Chondrocyte (in vitro differentiated cells): ENCODE measurements around the gene TTC9B. TPM values are rescaled to one million over a fixed set of nuclear protein-coding genes. Genes with fewer than 3 reads are reported as not detected.

Experiments
- DNase-seq: peaks from one replicate; pipeline ENCODE4 v3.0.0; 2021; ENCODE audit warnings: mixed read lengths, low spot score
- H3K27ac Mint-ChIP-seq: one replicate; pipeline ENCODE4 v1.8.0; 2021; ENCODE audit warnings: mild to moderate bottlenecking, moderate library complexity, mixed read lengths; ENCODE audit not compliant: unreplicated experiment
- H3K27me3 Mint-ChIP-seq: 2 replicates; pipeline ENCODE4 v1.8.0; 2021; ENCODE audit warnings: low read depth, mixed read lengths
- H3K36me3 Mint-ChIP-seq: 2 replicates; pipeline ENCODE4 v1.8.0; 2021; ENCODE audit warnings: low read depth, mixed read lengths
- H3K4me1 Mint-ChIP-seq: 2 replicates; pipeline ENCODE4 v1.8.0; 2021; ENCODE audit warnings: low read depth, mild to moderate bottlenecking, mixed read lengths
- H3K4me3 Mint-ChIP-seq: one replicate; pipeline ENCODE4 v1.8.0; 2021; ENCODE audit warnings: mild to moderate bottlenecking, moderate library complexity, mixed read lengths; ENCODE audit not compliant: unreplicated experiment
- H3K9me3 Mint-ChIP-seq: 2 replicates; pipeline ENCODE4 v1.8.0; 2021; ENCODE audit warnings: low read depth, mixed read lengths
- total RNA-seq: library from RNA; stranded (reverse); gene quantifications from 3 replicates; pipeline ENCODE4 v1.2.1, GENCODE V29; 2021
- TF ChIP-seq, protein P1 (sequence below): fragments of 200-600 bp; sonication (generic); IDR thresholded peaks from 2 replicates; pipeline ENCODE4 v1.5.0; 2021; ENCODE audit warnings: antibody characterized with exemption, mild to moderate bottlenecking, moderate library complexity

TTC9B gene
- total RNA-seq, 1 donor from 2014 or later, result not detected

DNA sequence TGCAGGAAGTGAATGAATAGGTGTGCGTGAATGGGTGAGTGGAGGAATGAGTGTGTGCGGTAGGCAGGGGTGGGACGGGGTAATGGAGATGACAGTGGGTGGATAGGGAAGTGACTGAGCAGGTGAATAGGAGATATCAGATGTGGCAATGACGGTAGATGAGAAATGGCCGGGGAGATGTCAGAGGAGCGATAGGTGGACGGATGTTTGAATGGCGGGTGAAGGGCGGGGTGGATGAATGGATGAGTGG is 1.5 kb downstream of the TTC9B start:
- TF ChIP-seq, protein P1, sequence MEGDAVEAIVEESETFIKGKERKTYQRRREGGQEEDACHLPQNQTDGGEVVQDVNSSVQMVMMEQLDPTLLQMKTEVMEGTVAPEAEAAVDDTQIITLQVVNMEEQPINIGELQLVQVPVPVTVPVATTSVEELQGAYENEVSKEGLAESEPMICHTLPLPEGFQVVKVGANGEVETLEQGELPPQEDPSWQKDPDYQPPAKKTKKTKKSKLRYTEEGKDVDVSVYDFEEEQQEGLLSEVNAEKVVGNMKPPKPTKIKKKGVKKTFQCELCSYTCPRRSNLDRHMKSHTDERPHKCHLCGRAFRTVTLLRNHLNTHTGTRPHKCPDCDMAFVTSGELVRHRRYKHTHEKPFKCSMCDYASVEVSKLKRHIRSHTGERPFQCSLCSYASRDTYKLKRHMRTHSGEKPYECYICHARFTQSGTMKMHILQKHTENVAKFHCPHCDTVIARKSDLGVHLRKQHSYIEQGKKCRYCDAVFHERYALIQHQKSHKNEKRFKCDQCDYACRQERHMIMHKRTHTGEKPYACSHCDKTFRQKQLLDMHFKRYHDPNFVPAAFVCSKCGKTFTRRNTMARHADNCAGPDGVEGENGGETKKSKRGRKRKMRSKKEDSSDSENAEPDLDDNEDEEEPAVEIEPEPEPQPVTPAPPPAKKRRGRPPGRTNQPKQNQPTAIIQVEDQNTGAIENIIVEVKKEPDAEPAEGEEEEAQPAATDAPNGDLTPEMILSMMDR, result no peak
- Mint-ChIP-seq H3K4me3 (no peak overlapping the region), H3K27me3 (peaks cover 19% of the 10 kb centered on the region), H3K27ac (no peak overlapping the region), H3K4me1 (peaks cover 13% of the 10 kb centered on the region), H3K9me3 (no peaks in the 10 kb centered on the region), H3K36me3 (peaks cover 5% of the 10 kb centered on the region)
- no peak for DNase-seq

DNA sequence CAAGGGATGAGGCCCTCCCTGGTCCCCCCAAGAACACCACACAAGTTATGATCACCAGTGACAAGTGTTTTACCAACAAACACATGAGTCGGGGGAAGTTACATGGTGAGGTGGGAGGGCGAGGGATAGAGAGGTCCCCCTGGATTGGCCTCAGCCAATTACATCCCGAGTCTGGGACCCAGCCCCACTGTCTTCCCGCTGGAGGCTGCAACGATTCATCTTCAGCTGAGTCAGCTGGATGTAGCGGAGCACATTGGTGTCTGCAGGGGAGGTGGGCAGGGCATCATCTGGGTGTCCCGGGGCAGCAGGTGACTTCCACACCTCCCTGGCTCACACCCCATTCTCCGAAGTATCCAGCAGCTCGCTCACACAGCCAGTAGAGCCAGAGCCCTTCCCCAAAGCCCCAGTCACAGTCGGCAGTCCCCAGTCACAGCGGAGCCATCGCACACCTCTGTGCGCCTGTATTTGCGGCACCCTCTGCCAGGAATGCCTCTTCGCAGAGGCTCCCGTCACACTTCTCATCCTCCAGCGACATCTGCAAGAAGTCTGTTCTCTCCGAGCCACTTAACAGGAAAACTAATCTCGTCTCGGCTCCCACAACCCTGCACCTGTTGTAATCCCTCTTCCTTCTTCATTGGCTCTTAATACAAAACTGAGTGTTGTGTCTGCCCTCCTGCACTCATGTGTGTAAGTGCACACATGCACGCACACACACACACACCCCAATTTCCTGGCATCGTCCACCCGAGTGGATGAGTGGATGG is 2.0 kb downstream of the TTC9B start:
- H3K27ac Mint-ChIP-seq, result no peak overlapping the region
- TF ChIP-seq, protein P1, result no peak
- no peaks in the 10 kb centered on the region for H3K9me3 Mint-ChIP-seq
- H3K36me3 Mint-ChIP-seq, result peaks cover 7% of the 10 kb centered on the region
- DNase-seq, result no peak
- H3K4me3 Mint-ChIP-seq, result no peak overlapping the region
- H3K27me3 Mint-ChIP-seq, result peaks cover 19% of the 10 kb centered on the region
- peaks cover 13% of the 10 kb centered on the region for H3K4me1 Mint-ChIP-seq

DNA sequence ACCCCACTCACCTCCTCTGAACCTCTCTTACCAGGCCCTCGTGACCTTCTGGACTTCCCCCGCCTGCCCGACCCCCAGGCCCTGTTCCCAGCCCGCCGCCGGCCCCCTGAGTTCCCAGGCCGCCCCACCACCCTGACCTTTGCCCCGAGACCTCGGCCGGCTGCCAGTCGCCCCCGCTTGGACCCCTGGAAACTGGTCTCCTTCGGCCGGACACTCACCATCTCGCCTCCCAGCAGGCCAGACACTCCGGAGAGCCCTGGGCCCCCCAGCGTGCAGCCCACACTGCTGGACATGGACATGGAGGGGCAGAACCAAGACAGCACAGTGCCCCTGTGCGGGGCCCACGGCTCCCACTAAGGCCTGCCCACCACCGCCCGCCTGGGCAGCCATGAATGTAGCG is 3.2 kb downstream of the TTC9B start:
- no peak overlapping the region for H3K27ac Mint-ChIP-seq
- peaks cover 16% of the 10 kb centered on the region for H3K36me3 Mint-ChIP-seq
- peak; percentile 87 for DNase-seq
- no peaks in the 10 kb centered on the region for H3K9me3 Mint-ChIP-seq
- H3K4me3 Mint-ChIP-seq, result no peak overlapping the region
- H3K4me1 Mint-ChIP-seq, result peaks cover 10% of the 10 kb centered on the region
- TF ChIP-seq, protein P1, result no peak
- peaks cover 19% of the 10 kb centered on the region for H3K27me3 Mint-ChIP-seq

DNA sequence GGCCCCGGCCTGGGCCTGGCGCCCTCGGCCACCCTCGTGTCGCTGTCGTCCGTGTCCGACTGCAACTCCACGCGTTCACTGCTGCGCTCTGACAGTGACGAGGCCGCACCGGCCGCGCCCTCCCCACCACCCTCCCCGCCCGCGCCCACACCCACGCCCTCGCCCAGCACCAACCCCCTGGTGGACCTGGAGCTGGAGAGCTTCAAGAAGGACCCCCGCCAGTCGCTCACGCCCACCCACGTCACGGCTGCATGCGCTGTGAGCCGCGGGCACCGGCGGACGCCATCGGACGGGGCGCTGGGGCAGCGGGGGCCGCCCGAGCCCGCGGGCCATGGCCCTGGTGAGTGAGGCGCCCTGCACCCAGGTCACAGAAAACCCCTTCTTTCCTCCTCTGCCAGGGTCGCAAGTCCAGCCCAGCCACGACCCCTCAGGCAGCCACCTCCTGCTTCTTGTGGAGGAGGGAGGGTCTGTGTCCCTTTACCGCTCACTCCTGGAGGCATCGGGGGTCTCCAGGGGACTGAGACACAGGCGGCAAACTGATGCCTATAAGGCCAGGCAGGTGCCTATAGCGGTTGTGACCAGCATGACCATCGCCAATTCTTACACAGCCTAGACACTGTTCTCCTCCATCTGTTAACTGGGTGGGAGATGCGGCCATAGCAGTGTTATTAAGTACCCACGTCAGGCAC is 4.2 kb downstream of the TTC9B start:
- Mint-ChIP-seq H3K36me3 (peaks cover 21% of the 10 kb centered on the region), H3K4me1 (peaks cover 3% of the 10 kb centered on the region), H3K27ac (no peak overlapping the region), H3K4me3 (no peak overlapping the region), H3K9me3 (no peaks in the 10 kb centered on the region), H3K27me3 (peaks cover 19% of the 10 kb centered on the region)
- DNase-seq, result peak; percentile 74
- TF ChIP-seq, protein P1, result no peak

DNA sequence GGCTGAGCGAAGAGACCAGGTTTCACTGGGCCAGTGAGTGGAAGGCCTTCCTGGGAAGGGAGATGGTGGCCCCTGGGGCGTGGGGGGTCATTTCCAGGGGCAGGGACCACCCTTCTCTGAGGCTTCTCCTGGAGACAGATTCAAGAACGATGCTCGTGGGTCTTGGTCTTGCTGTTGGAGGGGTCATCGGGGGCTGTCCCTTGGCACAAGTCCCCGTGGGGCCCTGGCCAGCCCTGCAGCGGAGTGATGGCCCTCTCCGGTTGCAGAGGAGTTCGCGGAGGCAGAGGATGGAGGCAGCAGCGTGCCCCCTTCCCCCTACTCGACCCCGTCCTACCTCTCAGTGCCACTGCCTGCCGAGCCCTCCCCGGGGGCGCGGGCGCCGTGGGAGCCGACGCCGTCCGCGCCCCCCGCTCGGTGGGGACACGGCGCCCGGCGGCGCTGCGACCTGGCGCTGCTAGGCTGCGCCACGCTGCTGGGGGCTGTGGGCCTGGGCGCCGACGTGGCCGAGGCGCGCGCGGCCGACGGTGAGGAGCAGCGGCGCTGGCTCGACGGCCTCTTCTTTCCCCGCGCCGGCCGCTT is 4.8 kb downstream of the TTC9B start:
- no peak overlapping the region for H3K4me3 Mint-ChIP-seq
- peaks cover 17% of the 10 kb centered on the region for H3K27me3 Mint-ChIP-seq
- H3K9me3 Mint-ChIP-seq, result no peaks in the 10 kb centered on the region
- peak; percentile 62 for DNase-seq
- TF ChIP-seq, protein P1, result no peak
- H3K27ac Mint-ChIP-seq, result no peak overlapping the region
- H3K36me3 Mint-ChIP-seq, result peaks cover 22% of the 10 kb centered on the region
- H3K4me1 Mint-ChIP-seq, result peaks cover 3% of the 10 kb centered on the region
